ENCODE data around the gene SMC5.

GRCh38 chr9:70382709-70383605, 124.2 kb downstream of the SMC5 start:
- no peak for TF ChIP-seq CTCF (IDR thresholded peaks at IDR 0.05)
- no peak for TF ChIP-seq RAD21 (IDR thresholded peaks at IDR 0.05; ENCODE audit: low read length)
- TF ChIP-seq RFX5 (IDR thresholded peaks at IDR 0.05; ENCODE audit: low read length), result no peak
- TF ChIP-seq CHD2 (IDR thresholded peaks at IDR 0.05; ENCODE audit: low read length, partially characterized antibody), result no peak
- no peak for TF ChIP-seq MXI1 (IDR thresholded peaks at IDR 0.05; ENCODE audit: low read depth, low read length)
- TF ChIP-seq REST (IDR thresholded peaks at IDR 0.05; ENCODE audit: low read depth, low read length), result no peak
- no peak for TF ChIP-seq FOSL2 (IDR thresholded peaks at IDR 0.05; ENCODE audit: borderline replicate concordance, low read depth)
- TF ChIP-seq GATA2 (CRISPR knock-in tag; IDR thresholded peaks at IDR 0.05), result no peak
- TF ChIP-seq EP300 (IDR thresholded peaks at IDR 0.05; ENCODE audit: borderline replicate concordance in 1 of 2, low read depth in 1 of 2, low read length in 1 of 2), result no peak
- no peak for TF ChIP-seq EZH2phosphoT487 (IDR thresholded peaks at IDR 0.05; ENCODE audit: borderline replicate concordance, low read depth)
- no peak for TF ChIP-seq IRF3 (IDR thresholded peaks at IDR 0.05; ENCODE audit: low read depth, low read length)
- TF ChIP-seq POLR2AphosphoS5 (IDR thresholded peaks at IDR 0.05; ENCODE audit: low read depth, low read length), result no peak
- no peak for TF ChIP-seq ZBTB33 (IDR thresholded peaks at IDR 0.05; ENCODE audit: borderline replicate concordance, low read depth)
- TF ChIP-seq FOXJ3 (CRISPR knock-in tag; IDR thresholded peaks at IDR 0.05), result no peak
